Hepatic stellate cell (primary cell): ENCODE measurements around the gene MAGEE2.
"Not testable (repeated sequence)": the region's sequence is repeated elsewhere in the genome, so short reads cannot be mapped to it uniquely, and the experiment has no call there.

Source experiments
- DNase-seq: peaks from one replicate; pipeline ENCODE4 v3.0.0; 2011; ENCODE audit warnings: low spot score

MAGEE2 gene, protein sequence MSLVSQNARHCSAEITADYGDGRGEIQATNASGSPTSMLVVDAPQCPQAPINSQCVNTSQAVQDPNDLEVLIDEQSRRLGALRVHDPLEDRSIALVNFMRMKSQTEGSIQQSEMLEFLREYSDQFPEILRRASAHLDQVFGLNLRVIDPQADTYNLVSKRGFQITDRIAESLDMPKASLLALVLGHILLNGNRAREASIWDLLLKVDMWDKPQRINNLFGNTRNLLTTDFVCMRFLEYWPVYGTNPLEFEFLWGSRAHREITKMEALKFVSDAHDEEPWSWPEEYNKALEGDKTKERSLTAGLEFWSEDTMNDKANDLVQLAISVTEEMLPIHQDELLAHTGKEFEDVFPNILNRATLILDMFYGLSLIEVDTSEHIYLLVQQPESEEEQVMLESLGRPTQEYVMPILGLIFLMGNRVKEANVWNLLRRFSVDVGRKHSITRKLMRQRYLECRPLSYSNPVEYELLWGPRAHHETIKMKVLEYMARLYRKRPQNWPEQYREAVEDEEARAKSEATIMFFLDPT

DNA sequence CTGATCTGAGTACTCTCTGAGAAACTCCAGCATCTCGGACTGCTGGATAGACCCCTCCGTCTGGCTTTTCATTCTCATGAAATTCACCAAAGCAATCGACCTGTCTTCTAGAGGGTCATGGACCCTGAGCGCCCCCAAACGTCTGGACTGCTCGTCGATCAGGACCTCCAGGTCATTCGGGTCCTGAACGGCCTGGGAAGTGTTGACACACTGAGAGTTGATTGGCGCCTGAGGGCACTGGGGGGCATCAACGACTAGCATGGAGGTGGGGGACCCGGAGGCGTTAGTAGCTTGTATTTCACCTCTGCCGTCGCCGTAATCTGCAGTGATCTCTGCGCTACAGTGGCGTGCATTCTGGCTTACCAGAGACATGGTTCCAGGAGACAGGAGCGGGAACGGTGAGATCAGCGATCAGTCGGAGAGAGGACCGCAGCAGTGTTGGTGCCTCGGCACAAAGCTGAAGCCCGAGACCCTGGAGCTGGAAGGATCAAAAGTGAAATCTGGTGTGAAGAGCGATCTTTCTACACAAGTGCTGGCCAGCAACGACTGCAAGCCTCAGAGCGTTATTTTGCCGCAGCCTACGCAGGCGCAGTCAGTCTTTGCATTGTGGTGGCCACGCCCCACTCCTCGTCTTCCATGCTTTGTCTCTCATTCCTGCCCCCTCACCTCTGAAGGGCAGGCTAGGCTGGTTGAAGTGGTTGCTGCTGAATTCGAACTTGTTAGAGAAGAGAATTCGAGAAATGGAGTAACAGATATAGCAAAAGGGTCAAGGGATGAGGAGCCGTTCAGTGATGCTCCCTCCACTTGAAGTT, at the start of gene MAGEE2:
MAGEE2 (minus strand) TSS at position 575 of the 812 bp plus-strand sequence; CDS start at position 372, 203 bp downstream.
- DNase-seq: no peak

GRCh38 chrX:75786290-75786689, 1.2 kb upstream of the MAGEE2 start:
- no peak for DNase-seq

GRCh38 chrX:75781611-75782010, 3.4 kb downstream of the MAGEE2 start:
- DNase-seq: no peak

- DNase-seq: not testable (repeated sequence)
These were observed 17.0 kb downstream of the MAGEE2 start for GRCh38 chrX:75768063-75768462.

GRCh38 chrX:75748431-75748830, 36.6 kb downstream of the MAGEE2 start:
- DNase-seq: no peak

GRCh38 chrX:75746891-75747639, 38.0 kb downstream of the MAGEE2 start:
- no peak for DNase-seq
